GM12874 (cell line): ENCODE results near the gene HIVEP3.

Experiments
- TF ChIP-seq, protein P1 (sequence below): IDR thresholded peaks from 2 replicates; pipeline ENCODE4 v1.5.1; 2011; ENCODE audit warnings: low read depth, mild to moderate bottlenecking, control low read depth, low read length, moderate library complexity; ENCODE audit not compliant: insufficient read depth

HIVEP3 gene

DNA sequence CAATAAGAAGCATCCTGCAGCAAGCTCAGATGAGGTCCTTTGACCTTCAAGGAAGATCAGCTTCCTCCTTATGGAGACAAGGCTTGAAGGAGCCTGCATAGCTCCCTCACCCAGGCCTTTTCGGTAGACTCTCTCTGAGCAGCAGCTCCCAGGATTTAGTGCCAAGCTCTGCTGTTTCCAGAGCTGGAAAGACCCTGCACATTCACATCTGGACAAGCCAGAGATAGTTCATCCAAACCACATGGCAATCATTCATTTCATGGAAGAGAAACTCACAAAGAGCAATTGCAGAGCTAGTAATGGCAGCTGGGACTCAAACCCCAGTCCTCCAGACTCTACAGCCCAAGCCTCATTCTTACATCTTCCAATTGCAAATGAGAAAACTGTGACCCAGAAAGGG is 357.8 kb downstream of the HIVEP3 start:
- TF ChIP-seq, protein P1, sequence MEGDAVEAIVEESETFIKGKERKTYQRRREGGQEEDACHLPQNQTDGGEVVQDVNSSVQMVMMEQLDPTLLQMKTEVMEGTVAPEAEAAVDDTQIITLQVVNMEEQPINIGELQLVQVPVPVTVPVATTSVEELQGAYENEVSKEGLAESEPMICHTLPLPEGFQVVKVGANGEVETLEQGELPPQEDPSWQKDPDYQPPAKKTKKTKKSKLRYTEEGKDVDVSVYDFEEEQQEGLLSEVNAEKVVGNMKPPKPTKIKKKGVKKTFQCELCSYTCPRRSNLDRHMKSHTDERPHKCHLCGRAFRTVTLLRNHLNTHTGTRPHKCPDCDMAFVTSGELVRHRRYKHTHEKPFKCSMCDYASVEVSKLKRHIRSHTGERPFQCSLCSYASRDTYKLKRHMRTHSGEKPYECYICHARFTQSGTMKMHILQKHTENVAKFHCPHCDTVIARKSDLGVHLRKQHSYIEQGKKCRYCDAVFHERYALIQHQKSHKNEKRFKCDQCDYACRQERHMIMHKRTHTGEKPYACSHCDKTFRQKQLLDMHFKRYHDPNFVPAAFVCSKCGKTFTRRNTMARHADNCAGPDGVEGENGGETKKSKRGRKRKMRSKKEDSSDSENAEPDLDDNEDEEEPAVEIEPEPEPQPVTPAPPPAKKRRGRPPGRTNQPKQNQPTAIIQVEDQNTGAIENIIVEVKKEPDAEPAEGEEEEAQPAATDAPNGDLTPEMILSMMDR = no peak

DNA sequence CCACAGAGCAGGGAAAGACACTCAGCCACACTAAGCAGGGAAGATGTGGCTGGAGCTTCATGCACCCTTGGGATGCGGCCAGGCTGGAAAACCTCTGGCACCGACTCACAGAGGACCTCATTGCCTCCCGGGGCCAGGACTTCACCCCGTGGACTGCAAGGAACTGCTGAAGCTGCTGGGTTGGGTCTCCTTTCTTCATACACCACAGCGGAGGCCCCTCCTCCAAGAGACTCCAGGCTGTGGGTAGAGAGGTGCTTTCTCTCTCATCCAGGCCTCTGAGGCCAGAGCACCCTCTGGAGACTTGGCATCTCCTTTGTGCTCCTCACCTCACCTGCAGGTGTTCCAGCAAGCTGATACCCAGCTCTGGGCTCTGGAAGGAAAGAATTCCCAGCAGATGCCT is 358.2 kb downstream of the HIVEP3 start:
- TF ChIP-seq, protein P1 = no peak

DNA sequence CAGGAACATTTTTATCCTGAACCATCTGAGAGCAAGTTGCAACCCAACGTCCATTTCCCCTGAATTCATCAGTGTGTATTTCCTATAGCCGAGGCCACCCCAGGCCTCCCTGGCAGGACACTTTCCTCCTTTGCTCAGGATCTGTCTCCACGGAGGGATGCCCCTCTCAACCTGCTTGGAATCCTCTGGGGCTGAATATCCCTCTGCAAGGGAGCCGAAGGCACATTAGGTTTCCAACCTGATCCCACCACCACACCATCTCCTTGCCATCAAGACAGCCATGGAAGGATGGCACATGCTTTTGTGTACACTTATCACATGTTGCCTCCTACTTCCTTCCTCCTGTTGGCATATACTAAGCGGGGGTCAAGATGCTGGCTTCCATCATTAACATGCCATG is 359.4 kb downstream of the HIVEP3 start:
- TF ChIP-seq, protein P1 = no peak

DNA sequence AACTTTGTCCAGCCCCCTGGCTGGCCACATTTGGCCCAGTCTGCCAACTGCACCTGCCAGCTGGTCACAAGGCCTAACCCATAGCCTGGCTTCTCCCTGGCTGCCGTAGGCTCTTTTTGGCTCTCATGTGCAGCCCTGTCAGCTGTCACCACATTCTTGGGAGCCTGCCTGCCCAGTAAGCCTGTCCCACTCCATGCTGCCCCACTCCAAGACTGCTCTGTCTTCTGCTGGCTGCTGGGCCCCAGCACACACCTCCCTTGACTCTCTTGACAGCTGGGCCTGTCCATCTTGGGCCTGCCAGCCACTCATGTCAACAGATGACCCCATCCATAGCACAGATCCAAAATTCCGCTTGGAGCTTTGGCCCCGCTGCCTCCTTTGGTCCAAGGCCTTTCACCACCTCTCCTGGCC is 360.0 kb downstream of the HIVEP3 start:
- TF ChIP-seq, protein P1 = no peak

DNA sequence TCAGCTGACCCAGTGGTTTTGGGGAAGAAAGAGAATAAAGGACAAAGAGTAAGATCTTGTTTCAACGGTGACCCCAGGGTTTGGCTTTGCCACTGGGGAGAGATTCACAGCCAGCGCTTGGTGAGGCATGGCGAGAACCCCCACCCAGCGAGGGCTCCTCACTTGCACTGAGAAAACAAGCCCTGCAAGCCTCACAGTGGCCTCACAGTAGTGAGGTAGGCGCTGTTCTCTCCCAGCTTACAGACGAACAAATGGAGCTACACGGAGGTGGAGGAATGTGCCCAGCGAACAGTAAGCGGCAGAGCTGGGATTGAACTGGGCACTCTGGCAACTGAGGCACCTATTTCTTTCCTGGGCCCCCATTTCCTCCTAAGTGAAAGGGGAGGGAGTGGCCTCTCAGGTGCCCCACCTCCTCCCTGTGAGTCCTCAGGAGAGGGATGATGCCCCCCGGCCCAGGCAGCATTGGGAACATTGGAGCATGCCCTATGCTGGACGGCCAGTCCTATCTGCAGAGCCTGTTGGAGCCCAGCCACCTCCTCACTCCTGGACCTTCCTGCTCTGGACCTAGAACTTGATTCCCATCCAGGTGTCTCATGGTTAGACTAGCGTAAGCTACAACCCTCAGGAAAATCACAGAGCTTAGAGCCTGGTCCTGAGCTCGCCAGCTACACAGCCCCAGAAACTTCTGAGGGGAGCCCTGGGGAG is 360.8 kb downstream of the HIVEP3 start:
- TF ChIP-seq, protein P1 = no peak

DNA sequence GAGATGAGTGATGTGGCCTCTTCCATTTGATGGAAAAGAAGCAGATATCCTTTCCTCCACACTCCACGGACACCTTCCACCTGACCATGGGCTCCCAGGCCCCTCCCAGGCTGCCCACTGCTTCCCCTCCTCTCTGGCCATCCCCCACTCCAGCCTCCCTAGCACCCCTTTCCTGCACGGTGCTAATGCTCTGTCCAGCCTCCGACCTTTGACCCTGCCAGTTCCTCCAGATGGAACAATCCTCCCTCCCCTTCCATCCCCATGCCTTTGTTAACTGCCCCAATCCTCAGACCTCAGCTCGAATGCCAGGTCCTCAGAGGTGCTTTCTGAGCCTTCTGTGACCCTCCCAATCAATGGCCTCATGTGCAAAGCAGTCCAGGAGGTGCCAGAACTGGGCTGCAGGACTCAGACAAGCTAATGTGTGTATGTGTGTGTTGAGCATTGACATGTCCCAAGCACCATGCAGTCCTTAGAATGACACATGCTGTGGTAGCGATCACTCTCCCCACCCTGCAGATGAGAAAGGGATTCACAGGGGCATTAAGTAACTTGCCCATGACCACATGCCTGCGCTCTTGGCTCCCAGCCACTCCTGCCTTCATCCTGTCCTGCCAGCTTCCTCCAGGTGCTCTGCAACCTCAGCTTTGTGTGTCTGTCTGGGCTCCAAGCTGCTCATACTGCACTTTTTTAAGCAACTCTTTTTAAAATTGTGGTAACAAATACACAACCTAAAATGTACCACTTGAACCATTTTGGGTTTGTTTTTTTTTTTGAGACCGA is 370.8 kb downstream of the HIVEP3 start:
- TF ChIP-seq, protein P1 = no peak

DNA sequence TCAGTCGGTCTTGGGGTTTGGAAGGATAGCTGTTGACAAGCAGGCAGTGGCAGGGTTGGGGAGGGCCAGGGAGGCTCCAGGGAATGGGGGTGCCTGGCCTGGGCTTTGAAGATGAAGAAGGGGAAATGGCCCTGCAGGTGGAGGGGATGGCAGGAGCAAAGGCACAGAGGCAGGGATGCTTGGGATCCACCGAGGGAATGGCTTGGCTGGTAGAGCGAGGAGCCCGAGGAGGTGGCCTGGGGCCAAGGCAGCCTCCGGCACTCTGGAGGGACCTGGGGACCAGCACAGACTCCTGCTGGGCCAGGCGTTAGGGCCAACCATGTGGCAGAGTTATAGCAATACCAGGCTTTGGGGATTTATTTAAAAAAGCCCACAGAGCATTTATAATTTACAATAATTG is 371.4 kb downstream of the HIVEP3 start:
- TF ChIP-seq, protein P1 = no peak
